ENCODE measurements around the gene ZNF24. TPM values are rescaled to one million over a fixed set of nuclear protein-coding genes. Genes with fewer than 3 reads are reported as not detected.

The ZNF24 gene
- total RNA-seq, 1 experiment from 2014 or later = 55.7 TPM

DNA sequence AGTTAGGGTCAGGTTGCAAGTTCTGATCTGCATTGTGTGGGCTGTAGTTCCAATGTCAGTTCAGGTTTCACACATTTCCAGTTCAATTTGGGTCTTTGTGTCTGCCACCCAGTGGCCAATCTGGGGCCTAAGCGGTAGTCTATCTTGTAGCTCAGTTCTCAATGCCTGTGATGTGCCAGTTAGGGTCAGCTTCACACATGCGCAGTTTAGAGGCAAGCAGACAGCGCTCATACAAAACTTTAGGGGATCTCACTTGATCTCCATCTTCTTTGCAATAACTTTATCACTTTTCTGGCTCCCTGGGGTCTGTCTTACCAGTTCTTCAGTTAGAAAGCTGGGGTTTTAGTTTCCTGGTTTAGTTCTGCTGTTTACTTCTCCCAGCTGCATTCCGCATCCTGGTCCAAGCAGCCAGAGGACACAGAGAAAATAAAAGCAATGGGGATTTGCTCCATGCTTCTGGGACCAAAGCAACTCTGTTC is 11.0 kb upstream of the ZNF24 start:
- DNase-seq (ENCODE audit: low spot score) = peak; percentile 50

DNA sequence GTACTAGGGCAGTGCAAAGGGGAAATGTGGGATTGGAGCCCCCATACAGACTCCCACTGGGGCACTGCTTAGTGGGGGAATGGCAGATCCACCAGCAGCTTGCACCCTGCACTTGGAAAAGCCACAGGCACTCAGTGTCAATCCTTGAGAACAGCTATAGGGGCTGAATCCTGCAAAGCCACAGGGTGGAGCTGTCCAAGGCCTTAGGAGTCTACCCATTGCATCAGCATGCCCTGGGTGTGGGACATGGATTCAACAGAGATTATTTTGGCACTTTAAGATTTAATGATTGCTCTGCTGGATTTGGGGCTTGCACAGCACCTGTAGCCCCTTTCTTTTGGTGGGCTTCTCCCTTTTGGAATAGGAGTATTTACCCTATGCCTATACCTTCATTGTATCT is 8.6 kb upstream of the ZNF24 start:
- no peak for DNase-seq (ENCODE audit: low spot score)

- no peak for DNase-seq (ENCODE audit: low spot score)
These were observed 8.1 kb upstream of the ZNF24 start for GRCh38 chr18:35352283-35352682.

DNA sequence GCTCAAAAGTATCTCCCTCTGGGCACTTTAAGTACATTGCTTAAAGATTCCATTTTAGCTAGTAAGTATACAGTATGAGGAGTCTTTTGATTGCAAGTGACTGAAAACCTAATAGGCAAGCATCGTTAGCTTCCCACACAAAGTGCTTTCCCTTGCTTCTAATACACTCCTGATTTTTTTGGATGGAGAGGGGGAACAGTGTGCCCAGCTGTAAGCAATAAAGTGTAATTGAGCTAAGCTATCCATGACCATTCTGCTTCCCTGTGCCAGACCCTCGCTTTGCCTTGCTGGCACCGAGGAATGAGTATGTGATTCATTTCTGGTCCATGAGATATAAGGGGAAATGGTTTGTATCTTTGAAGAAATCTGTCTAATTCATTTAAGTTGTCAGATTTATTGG is 3.8 kb upstream of the ZNF24 start:
- no peak for DNase-seq (ENCODE audit: low spot score)

DNA sequence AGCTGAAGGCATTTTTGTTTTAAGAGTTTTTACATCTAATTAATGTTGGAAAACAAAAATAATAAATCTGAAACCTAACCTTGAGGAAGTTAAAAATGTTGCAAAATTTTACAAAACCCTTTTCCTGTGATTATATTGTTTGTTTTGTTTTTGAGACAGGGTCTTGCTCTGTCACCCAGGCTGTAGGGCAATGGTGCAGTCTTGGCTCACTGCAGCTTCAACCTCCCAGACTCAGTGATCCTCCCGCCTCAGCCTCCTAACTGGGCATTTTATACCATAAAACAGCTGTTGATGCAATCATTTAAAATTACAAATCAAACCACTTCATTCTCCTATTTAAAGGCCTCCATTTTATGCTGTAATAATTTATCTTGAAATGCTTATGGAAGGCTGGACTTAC is 1.7 kb upstream of the ZNF24 start:
- no peak for DNase-seq (ENCODE audit: low spot score)

DNA sequence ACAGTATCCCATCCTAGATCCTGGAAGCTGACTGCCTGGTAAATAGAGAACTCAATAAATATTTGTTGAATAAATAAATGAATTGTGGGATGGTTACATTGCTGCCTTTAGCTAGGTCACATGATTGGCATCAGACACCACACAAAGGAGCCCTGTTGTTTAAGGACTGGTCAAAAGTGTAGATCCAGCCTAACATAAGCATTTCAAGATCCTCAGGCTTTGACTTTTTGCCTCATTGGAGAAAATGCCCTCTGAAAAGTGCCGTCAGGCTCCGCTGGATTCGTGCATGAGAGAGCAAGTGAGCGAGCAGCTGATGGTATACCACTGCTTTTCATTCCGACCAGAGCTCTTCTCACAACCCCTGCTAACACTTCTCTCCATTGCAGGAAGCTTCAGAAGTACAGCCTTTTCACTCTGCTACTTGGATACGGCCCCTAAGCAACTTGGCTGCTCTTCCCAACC is 1.3 kb upstream of the ZNF24 start:
- DNase-seq (ENCODE audit: low spot score) = no peak

- DNase-seq (ENCODE audit: low spot score) = no peak
These were observed 678 bp upstream of the ZNF24 start for GRCh38 chr18:35344736-35345459.

GRCh38 chr18:35343488-35343935 is 708 bp downstream of the ZNF24 start:
- no peak for DNase-seq (ENCODE audit: low spot score)

DNA sequence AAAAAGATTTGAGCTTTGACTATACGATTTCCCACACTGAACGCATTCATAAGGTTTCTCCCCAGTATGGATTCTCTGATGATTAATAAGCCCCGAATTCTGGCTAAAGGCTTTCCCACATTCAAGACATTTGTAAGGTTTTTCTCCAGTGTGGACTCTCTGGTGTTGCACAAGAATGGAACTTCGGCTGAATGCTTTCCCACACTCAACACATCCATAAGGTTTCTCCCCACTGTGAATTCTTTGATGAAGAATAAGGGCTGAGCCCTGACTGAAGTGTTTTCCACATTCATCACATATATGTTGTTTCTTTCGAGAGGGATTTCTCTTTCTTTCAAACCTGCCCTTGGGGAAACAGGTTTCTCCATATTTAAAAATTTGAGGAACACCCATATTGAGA is 6.9 kb downstream of the ZNF24 start:
- DNase-seq (ENCODE audit: low spot score) = no peak

DNA sequence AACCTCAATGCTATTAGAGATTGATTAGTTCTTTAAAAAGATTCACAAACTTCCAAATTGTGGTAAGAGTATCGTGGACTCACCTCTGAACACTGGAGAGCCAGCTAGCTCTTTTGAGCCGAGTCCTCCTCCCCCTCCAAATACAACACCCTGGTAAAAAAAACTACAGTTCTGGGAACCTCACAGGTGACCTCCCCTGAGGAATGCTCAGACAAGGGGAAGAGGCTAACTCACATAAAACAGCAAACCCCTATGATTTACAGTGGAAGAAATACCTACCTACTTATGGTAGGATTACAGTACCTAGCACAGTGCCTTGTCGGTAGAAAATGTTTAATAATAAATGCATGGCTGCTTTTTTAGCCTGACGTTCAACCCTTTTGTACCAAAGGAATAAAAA is 8.4 kb downstream of the ZNF24 start:
- DNase-seq (ENCODE audit: low spot score) = no peak

- no peak for DNase-seq (ENCODE audit: low spot score)
These were observed 9.4 kb downstream of the ZNF24 start for GRCh38 chr18:35334821-35335220.

- DNase-seq (ENCODE audit: low spot score) = no peak
These were observed 10.0 kb downstream of the ZNF24 start for GRCh38 chr18:35334212-35334611.

- DNase-seq (ENCODE audit: low spot score) = no peak
These were observed 12.7 kb downstream of the ZNF24 start for GRCh38 chr18:35331367-35332087.

DNA sequence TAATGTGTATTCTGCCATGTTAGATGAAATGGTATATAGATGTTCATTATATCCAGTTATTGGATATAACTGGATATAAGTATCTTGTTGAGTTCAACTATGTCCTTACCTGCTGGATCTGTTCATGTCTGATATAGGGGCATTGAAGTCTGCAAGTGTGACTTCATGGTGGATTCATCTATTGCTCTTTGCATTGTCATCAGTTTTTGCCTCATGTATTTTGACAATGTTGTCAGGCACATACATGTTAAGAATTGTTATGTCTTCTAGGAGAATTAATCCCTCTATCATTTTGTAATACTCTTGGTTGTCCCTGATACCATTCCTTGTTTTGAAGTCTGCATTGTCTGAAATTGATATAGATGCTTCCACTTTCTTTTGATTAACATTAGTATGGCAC is 15.4 kb downstream of the ZNF24 start:
- no peak for DNase-seq (ENCODE audit: low spot score)

DNA sequence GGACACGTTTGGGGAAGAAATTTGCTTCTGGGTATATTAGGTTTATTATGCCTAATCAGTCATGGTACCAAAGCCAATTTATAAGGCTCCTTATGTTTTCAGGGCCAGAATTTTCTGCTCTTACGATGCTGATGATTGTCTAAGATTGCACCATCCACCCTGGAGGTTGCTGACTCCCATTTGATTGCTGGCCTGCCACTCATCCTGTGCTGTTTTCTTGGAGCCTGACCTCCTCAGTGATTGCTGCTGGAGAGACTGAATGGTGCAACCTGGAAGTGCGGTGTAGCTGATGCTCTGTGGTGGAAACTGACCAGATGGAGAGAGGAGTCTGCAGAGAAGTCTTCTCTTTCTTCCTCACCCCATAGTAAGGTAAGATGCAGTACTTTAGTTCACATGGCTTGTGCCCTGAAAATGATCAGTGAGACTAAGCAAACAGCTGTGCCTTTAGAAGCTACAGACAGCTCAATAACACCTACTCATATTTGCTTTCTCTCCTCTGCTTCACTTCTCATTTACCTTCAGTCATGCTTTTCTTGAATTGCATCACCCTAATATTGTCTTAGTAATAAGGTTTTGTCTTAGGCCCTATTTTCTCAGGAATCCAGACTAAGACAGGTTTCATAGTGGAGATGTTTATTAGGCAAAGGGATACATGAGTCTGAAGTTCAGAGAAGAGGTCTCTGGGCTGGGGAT is 17.4 kb downstream of the ZNF24 start:
- no peak for DNase-seq (ENCODE audit: low spot score)

- DNase-seq (ENCODE audit: low spot score) = no peak
These were observed 19.1 kb downstream of the ZNF24 start for GRCh38 chr18:35324926-35325655.

- DNase-seq (ENCODE audit: low spot score) = no peak
These were observed 21.4 kb downstream of the ZNF24 start for GRCh38 chr18:35322486-35323458.

DNA sequence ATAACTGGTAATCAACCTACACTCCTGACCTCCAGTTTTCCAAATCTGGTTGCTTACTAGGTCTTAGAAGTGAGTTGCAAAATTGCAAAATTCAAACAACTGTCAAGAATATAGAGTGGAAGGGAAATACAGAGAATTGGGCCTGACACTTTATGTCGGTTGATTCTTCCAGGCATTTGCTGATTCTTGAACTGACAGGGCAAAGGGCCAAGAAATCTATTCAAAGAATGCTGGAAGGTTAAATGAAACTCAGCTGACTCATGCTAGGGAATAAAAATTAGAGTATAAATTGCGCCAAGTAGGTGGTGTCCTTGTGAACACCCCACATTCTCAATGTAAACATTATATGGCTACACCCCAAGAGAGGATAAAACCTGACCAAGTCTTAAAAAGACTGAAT is 32.7 kb downstream of the ZNF24 start:
- DNase-seq (ENCODE audit: low spot score) = peak; percentile 36

DNA sequence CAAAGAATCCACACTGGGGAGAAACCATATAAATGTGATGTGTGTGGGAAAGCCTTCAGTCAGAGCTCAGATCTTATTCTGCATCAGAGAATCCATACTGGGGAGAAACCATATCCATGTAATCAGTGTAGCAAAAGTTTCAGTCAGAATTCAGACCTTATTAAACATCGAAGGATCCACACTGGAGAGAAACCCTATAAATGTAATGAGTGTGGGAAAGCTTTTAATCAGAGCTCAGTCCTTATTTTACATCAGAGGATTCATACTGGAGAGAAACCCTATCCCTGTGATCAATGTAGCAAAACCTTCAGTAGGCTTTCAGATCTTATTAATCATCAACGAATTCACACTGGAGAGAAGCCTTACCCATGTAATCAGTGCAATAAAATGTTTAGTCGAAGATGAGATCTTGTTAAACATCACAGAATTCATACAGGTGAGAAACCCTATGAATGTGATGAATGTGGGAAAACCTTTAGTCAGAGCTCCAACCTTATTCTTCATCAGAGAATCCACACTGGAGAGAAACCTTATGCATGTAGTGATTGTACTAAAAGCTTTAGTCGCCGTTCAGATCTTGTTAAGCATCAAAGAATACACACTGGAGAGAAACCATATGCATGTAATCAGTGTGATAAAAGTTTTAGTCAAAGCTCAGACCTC is 37.5 kb downstream of the ZNF24 start:
- no peak for DNase-seq (ENCODE audit: low spot score)

DNA sequence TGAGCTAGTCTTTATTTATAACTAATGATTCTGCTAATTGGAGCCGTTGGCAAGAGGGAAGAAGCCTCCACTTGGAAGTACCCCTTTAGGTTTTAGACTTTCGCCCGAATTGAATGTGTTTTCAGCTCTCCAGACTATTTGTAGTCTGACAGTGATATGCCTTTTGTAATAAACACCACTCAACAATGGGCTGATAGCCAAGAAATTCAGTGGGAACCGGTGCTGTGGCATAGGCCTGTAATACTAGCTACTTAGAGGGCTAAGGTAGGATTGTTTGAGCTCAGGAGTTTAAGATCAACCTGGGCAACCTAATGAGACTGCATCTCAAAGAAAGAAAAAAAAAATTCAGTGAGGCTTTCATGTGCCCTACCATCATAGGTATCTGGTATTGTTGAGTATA is 40.6 kb downstream of the ZNF24 start:
- no peak for DNase-seq (ENCODE audit: low spot score)
